IMR-90 (cell line): ENCODE results near the gene MDM2. TPM values are rescaled to one million over a fixed set of nuclear protein-coding genes. Genes with fewer than 3 reads are reported as not detected.

Source experiments
- ATAC-seq: fragments of 200-7000 bp; cut with Tn5 transposase; 2 replicates; pipeline ENCODE4 v1.9.1; 2020; ENCODE audit warnings: low read depth, mild to moderate bottlenecking, moderate library complexity
- BruUV-seq: library from RNA; stranded (reverse); fragments of 400-500 nt; replicated peaks from 2 replicates; lab custom pipeline; 2021; lab: Mats Ljungman, UMichigan
- CTCF ChIA-PET: fragments of 300-600 bp; formaldehyde crosslinking; extraction: SDS; loops from one replicate; lab custom pipeline; 2021; ENCODE audit warnings: antibody characterized with exemption; lab: Yijun Ruan, JAX
- POLR2A ChIA-PET: fragments of 300-600 bp; sonication (Branson Sonifier 250); formaldehyde crosslinking; loops from one replicate; lab custom pipeline; 2022; ENCODE audit warnings: antibody characterized with exemption; ENCODE audit not compliant: unreplicated experiment; lab: Charles Lee
- DNase-seq: peaks from one replicate; pipeline ENCODE4 v3.0.0; 2013
- H2AFZ ChIP-seq: replicated peaks from 2 replicates; pipeline ENCODE3; 2013; ENCODE audit warnings: low read length, mild to moderate bottlenecking; ENCODE audit not compliant: poor library complexity
- H2AK5ac ChIP-seq: 2 replicates; pipeline ENCODE4 v1.6.1; 2013; ENCODE audit warnings: low read depth, low read length, inconsistent platforms
- H2AK9ac ChIP-seq: replicated peaks from 2 replicates; pipeline ENCODE3; 2013; ENCODE audit warnings: mild to moderate bottlenecking, low read depth, low read length, moderate library complexity; ENCODE audit not compliant: poor library complexity
- H2BK120ac ChIP-seq: 2 replicates; pipeline ENCODE4 v1.6.1; 2013; ENCODE audit warnings: low read depth, low read length, inconsistent platforms
- H2BK15ac ChIP-seq: 3 replicates; pipeline ENCODE4 v1.6.1; 2013; ENCODE audit warnings: low read depth, low read length, inconsistent platforms
- H2BK20ac ChIP-seq: 2 replicates; pipeline ENCODE4 v1.6.1; 2013; ENCODE audit warnings: low read depth, mild to moderate bottlenecking, inconsistent platforms, low read length, moderate library complexity
- H2BK5ac ChIP-seq: 2 replicates; pipeline ENCODE4 v1.6.1; 2013; ENCODE audit warnings: mild to moderate bottlenecking, low read depth, low read length, inconsistent platforms; ENCODE audit not compliant: poor library complexity, severe bottlenecking
- H3K14ac ChIP-seq: replicated peaks from 2 replicates; pipeline ENCODE4 v1.6.1; 2013; ENCODE audit warnings: low read depth, low read length, inconsistent platforms
- H3K18ac ChIP-seq: 2 replicates; pipeline ENCODE4 v1.6.1; 2013; ENCODE audit warnings: low read depth, low read length, control low read depth
- H3K23ac ChIP-seq: 2 replicates; pipeline ENCODE4 v1.6.1; 2013; ENCODE audit warnings: low read depth, low read length, inconsistent platforms
- H3K27ac ChIP-seq: 2 replicates; pipeline ENCODE4 v1.5.1; 2013; ENCODE audit warnings: mild to moderate bottlenecking, control low read depth, low read length; ENCODE audit not compliant: insufficient read depth
- H3K27me3 ChIP-seq: 2 replicates; pipeline ENCODE4 v1.6.1; 2013; ENCODE audit warnings: low read length; ENCODE audit not compliant: control insufficient read depth, insufficient read depth
- H3K36me3 ChIP-seq: 2 replicates; pipeline ENCODE4 v1.6.1; 2013; ENCODE audit warnings: low read length, mixed read lengths; ENCODE audit not compliant: control insufficient read depth, insufficient read depth
- H3K4ac ChIP-seq: 2 replicates; pipeline ENCODE4 v1.6.1; 2013; ENCODE audit warnings: low read depth, low read length, inconsistent platforms
- H3K4me1 ChIP-seq: 2 replicates; pipeline ENCODE4 v1.6.1; 2013; ENCODE audit warnings: low read length, mixed read lengths; ENCODE audit not compliant: control insufficient read depth, insufficient read depth
- H3K4me2 ChIP-seq: 2 replicates; pipeline ENCODE4 v1.6.1; 2013; ENCODE audit warnings: low read depth, mild to moderate bottlenecking, control low read depth, low read length, moderate library complexity
- H3K4me3 ChIP-seq: 2 replicates; pipeline ENCODE4 v1.5.1; 2013; ENCODE audit warnings: low read depth, mild to moderate bottlenecking, control low read depth, low read length, moderate library complexity; ENCODE audit not compliant: insufficient read depth
- H3K56ac ChIP-seq: 2 replicates; pipeline ENCODE4 v1.6.1; 2013; ENCODE audit warnings: low read length, inconsistent platforms; ENCODE audit not compliant: insufficient read depth; ENCODE audit errors: extremely low read depth
- H3K79me1 ChIP-seq, 2 experiments: 2 replicates each; pipeline ENCODE4 v1.6.1; 2013; ENCODE audit warnings: low read length in 2 of 2, inconsistent platforms in 1 of 2, low read depth in 1 of 2
- H3K9ac ChIP-seq: 2 replicates; pipeline ENCODE4 v1.6.1; 2013; ENCODE audit warnings: low read depth, low read length, control low read depth
- H3K9me1 ChIP-seq: 2 replicates; pipeline ENCODE4 v1.6.1; 2013; ENCODE audit warnings: low read length, inconsistent platforms; ENCODE audit not compliant: insufficient read depth
- H3K9me3 ChIP-seq: 2 replicates; pipeline ENCODE4 v1.6.1; 2013; ENCODE audit warnings: low read length; ENCODE audit not compliant: control insufficient read depth, insufficient read depth
- H4K20me1 ChIP-seq: 2 replicates; pipeline ENCODE4 v1.6.1; 2013; ENCODE audit warnings: low read length, inconsistent platforms; ENCODE audit not compliant: insufficient read depth
- H4K5ac ChIP-seq: 2 replicates; pipeline ENCODE4 v1.6.1; 2013; ENCODE audit warnings: mild to moderate bottlenecking, low read depth, low read length, control low read depth
- H4K8ac ChIP-seq, 2 experiments: 2 replicates each; pipeline ENCODE4 v1.6.1; 2013; ENCODE audit warnings: low read depth in 2 of 2, low read length in 2 of 2, control low read depth in 1 of 2, inconsistent platforms in 1 of 2
- H4K91ac ChIP-seq: 2 replicates; pipeline ENCODE4 v1.6.1; 2013; ENCODE audit warnings: low read depth, low read length, inconsistent platforms; ENCODE audit not compliant: insufficient read depth
- ELK1 ChIP-seq: fragments of 150-350 bp; IDR thresholded peaks from 2 replicates; pipeline ENCODE4 v1.6.1; 2016; ENCODE audit warnings: low read depth, mild to moderate bottlenecking, low read length, moderate library complexity, borderline replicate concordance
- FOS ChIP-seq: fragments of 150-350 bp; IDR thresholded peaks from 2 replicates; pipeline ENCODE4 v1.6.1; 2016; ENCODE audit warnings: low read depth, low read length
- MAFK ChIP-seq: IDR thresholded peaks from 2 replicates; pipeline ENCODE4 v1.6.1; 2012; ENCODE audit warnings: low read depth, low read length, improper control_type of control experiment
- NFE2L2 ChIP-seq: fragments of 150-350 bp; IDR thresholded peaks from 2 replicates; pipeline ENCODE4 v1.6.1; 2016; ENCODE audit warnings: low read depth, mild to moderate bottlenecking, low read length
- POLR2A ChIP-seq: IDR thresholded peaks from 2 replicates; pipeline ENCODE4 v1.6.1; 2012; ENCODE audit warnings: mild to moderate bottlenecking, low read depth, low read length
- RAD21 ChIP-seq: IDR thresholded peaks from 2 replicates; pipeline ENCODE4 v1.6.1; 2012; ENCODE audit warnings: low read length, improper control_type of control experiment
- SMC3 ChIP-seq: fragments of 150-350 bp; IDR thresholded peaks from 2 replicates; pipeline ENCODE4 v1.6.1; 2016; ENCODE audit warnings: low read depth, mild to moderate bottlenecking, antibody characterized with exemption, low read length, moderate library complexity
- WGBS, 2 experiments: methylation state at CpG; one replicate each; pipeline versions ENCODE4 v1.1.5 to v1.1.7; 2013; ENCODE audit warnings: missing lambda C conversion rate in 2 of 2; ENCODE audit not compliant: insufficient read length in 1 of 2; ENCODE audit errors: extremely low coverage in 2 of 2; 5-methylcytosine and 5-hydroxymethylcytosine counted together
- dilution Hi-C: fragments of 300-500 bp; cut with HindIII; formaldehyde crosslinking; loops from one replicate; pipeline ENCODE4 v1.14.3; 2018; ENCODE audit warnings: low sequenced_read_pairs; ENCODE audit not compliant: unreplicated experiment
- in situ Hi-C: fragments of 300-500 bp; cut with MboI; formaldehyde crosslinking; loops from 3 replicates; pipeline ENCODE4 v1.14.3; 2019; ENCODE audit warnings: low sequenced_read_pairs, inconsistent platforms, mixed read lengths
- intact Hi-C: fragments of 100-400 bp; cut with micrococcal nuclease; formaldehyde crosslinking; loops from 2 replicates; pipeline ENCODE4 v1.10.0; 2022
- polyA plus RNA-seq, 3 experiments: library from polyadenylated mRNA; depleted of rRNA; stranded (reverse); fragments of >200 nt; gene quantifications; 2 replicates each; pipeline ENCODE4 v1.2.3, GENCODE V29; 2012; ENCODE audit warnings: low replicate concordance in 1 of 3
- total RNA-seq: library from RNA; depleted of rRNA; stranded (reverse); fragments of >200 nt; gene quantifications from 2 replicates; pipeline ENCODE4 v1.2.3, GENCODE V29; 2012

The MDM2 gene
- total and polyA plus RNA-seq, 2 of the 4 experiments (the other 2 are of a cell fraction) = 21.9 to 196 TPM

- WGBS, 2 experiments = no CpG with 5 or more reads among the region's 4 CpGs
- in situ Hi-C loops = loop anchor here (25.0 kb wide), 1 partner anchor 754 kb away; the partner anchor contains the start of gene CCT2
Measured at GRCh38 chr12:68833508-68833907, 25.5 kb downstream of the MDM2 start.

More at GRCh38 chr12:68833508-68833907, 25.5 kb downstream of the MDM2 start:
- no peak for TF ChIP-seq POLR2A
- TF ChIP-seq MAFK = no peak
- no peak for TF ChIP-seq RAD21
- TF ChIP-seq SMC3 = no peak
- no peak for TF ChIP-seq FOS
- no peak for TF ChIP-seq NFE2L2
- TF ChIP-seq ELK1 = no peak
- no peak overlapping the region for H3K14ac ChIP-seq
- H3K56ac ChIP-seq = no peak overlapping the region
- no peak overlapping the region for H3K4me3 ChIP-seq
- ChIA-PET CTCF (no interaction called here), POLR2A (no interaction called here)
- no peak overlapping the region for H2BK120ac ChIP-seq
- H3K9me1 ChIP-seq = 0 out of 2 replicates have a peak, but pooled peaks cover 4% of the 10 kb centered on the region
- ATAC-seq (no peak), DNase-seq (no peak)
- H2BK5ac ChIP-seq = no peak overlapping the region
- no peak overlapping the region for H4K8ac ChIP-seq
- H3K36me3 ChIP-seq = peaks cover 53% of the 10 kb centered on the region
- H2BK20ac ChIP-seq = no peak overlapping the region
- intact Hi-C loops = no loop called here
- no peaks in the 10 kb centered on the region for H3K27me3 ChIP-seq
- H2BK15ac ChIP-seq = no peak overlapping the region
- no peak overlapping the region for H4K5ac ChIP-seq
- no peak overlapping the region for H2AFZ ChIP-seq
- H3K9ac ChIP-seq = no peak overlapping the region
- no peak overlapping the region for H4K91ac ChIP-seq
- no peaks in the 10 kb centered on the region for H3K9me3 ChIP-seq
- no peak overlapping the region for H3K4me2 ChIP-seq
- H2AK5ac ChIP-seq = no peak overlapping the region
- H3K79me1 ChIP-seq = peaks cover 21 to 38% of the 10 kb centered on the region in 2 experiments
- peaks cover 50% of the 10 kb centered on the region for H4K20me1 ChIP-seq
- no peak overlapping the region for H2AK9ac ChIP-seq
- H3K18ac ChIP-seq = no peak overlapping the region
- BruUV-seq = no TSS peak
- H3K4ac ChIP-seq = no peak overlapping the region
- H3K4me1 ChIP-seq = peaks cover 2% of the 10 kb centered on the region
- H3K27ac ChIP-seq = no peak overlapping the region
- dilution Hi-C loops = no loop called here
- no peak overlapping the region for H3K23ac ChIP-seq
